ENCODE results near the gene ATP11A.
"Not testable (repeated sequence)": the region's sequence is repeated elsewhere in the genome, so short reads cannot be mapped to it uniquely, and the experiment has no call there.

- TF ChIP-seq CTCF (conservative IDR thresholded peaks at IDR 0.05; ENCODE audit: low read depth, low read length); EZH2 (IDR thresholded peaks at IDR 0.05; ENCODE audit: low read length, unreplicated experiment); EZH2phosphoT487 (IDR thresholded peaks at IDR 0.05; ENCODE audit: borderline replicate concordance, low read length): not testable (repeated sequence)
Observed at GRCh38 chr13:112677421-112677962, 12.3 kb upstream of the ATP11A start.
